ENCODE measurements around the gene PLD1. TPM values are rescaled to one million over a fixed set of nuclear protein-coding genes. Genes with fewer than 3 reads are reported as not detected.
A peak's percentile ranks its signal among the peaks of the same experiment; 100 is the strongest.

PLD1 gene
- total RNA-seq, 2 donors from 2014 or later: 51.3 to 95.2 TPM

- DNase-seq (ENCODE audit: low spot score) (no peak), ATAC-seq (ENCODE audit: insufficient number of reproducible peaks, low FRiP score, low read depth) (no peak)
- H3K27ac ChIP-seq: no peak overlapping the region
- H3K36me3 ChIP-seq: no peaks in the 10 kb centered on the region
- H3K9me3 ChIP-seq: no peaks in the 10 kb centered on the region
- H3K27me3 ChIP-seq (replicated peaks; ENCODE audit: insufficient read depth): no peaks in the 10 kb centered on the region
- H3K4me3 ChIP-seq: no peak overlapping the region
- no peak for TF ChIP-seq CTCF (IDR thresholded peaks at IDR 0.05)
- H3K4me1 ChIP-seq (ENCODE audit: control insufficient read depth in 1 of 2, low read depth in 2 of 2): peaks cover 9 to 15% of the 10 kb centered on the region in 2 donors
Observed at GRCh38 chr3:171845481-171846284, 35.4 kb upstream of the PLD1 start.

GRCh38 chr3:171844873-171845272, 34.6 kb upstream of the PLD1 start:
- Histone ChIP-seq H3K4me3 (no peak overlapping the region), H3K9me3 (no peaks in the 10 kb centered on the region), H3K27ac (no peak overlapping the region), H3K36me3 (no peaks in the 10 kb centered on the region), H3K4me1 (ENCODE audit: control insufficient read depth in 1 of 2, low read depth in 2 of 2) (peaks cover under 1 to 7% of the 10 kb centered on the region in 2 donors), H3K27me3 (replicated peaks; ENCODE audit: insufficient read depth) (no peaks in the 10 kb centered on the region)
- TF ChIP-seq CTCF (IDR thresholded peaks at IDR 0.05): no peak
- ATAC-seq (ENCODE audit: insufficient number of reproducible peaks, low FRiP score, low read depth) (no peak), DNase-seq (ENCODE audit: low spot score) (no peak)

GRCh38 chr3:171842864-171843518, 32.7 kb upstream of the PLD1 start, which contains the start of gene TMEM212:
TMEM212 (plus strand) TSS chr3:171843349; CDS start chr3:171843384, 35 bp downstream.
- peaks cover 0 to 8% of the 10 kb centered on the region in 2 donors for H3K4me1 ChIP-seq (ENCODE audit: control insufficient read depth in 1 of 2, low read depth in 2 of 2)
- H3K9me3 ChIP-seq: no peaks in the 10 kb centered on the region
- no peak for ATAC-seq (ENCODE audit: insufficient number of reproducible peaks, low FRiP score, low read depth)
- H3K4me3 ChIP-seq: no peak within 1 kb of the TSS
- H3K36me3 ChIP-seq: no peaks in the 10 kb centered on the region
- no peak for TF ChIP-seq CTCF (IDR thresholded peaks at IDR 0.05)
- no peaks in the 10 kb centered on the region for H3K27me3 ChIP-seq (replicated peaks; ENCODE audit: insufficient read depth)
- no peak for DNase-seq (ENCODE audit: low spot score)
- peak within 1 kb of the TSS; percentile 21 to 40 for H3K27ac ChIP-seq

GRCh38 chr3:171841620-171842000, 31.3 kb upstream of the PLD1 start:
- H3K4me1 ChIP-seq (ENCODE audit: control insufficient read depth in 1 of 2, low read depth in 2 of 2): peaks cover 0 to 17% of the 10 kb centered on the region in 2 donors
- no peak for TF ChIP-seq CTCF (IDR thresholded peaks at IDR 0.05)
- DNase-seq (ENCODE audit: low spot score) (no peak), ATAC-seq (ENCODE audit: insufficient number of reproducible peaks, low FRiP score, low read depth) (no peak)
- H3K9me3 ChIP-seq: no peaks in the 10 kb centered on the region
- no peak overlapping the region for H3K27ac ChIP-seq
- H3K27me3 ChIP-seq (replicated peaks; ENCODE audit: insufficient read depth): no peaks in the 10 kb centered on the region
- no peak overlapping the region for H3K4me3 ChIP-seq
- no peaks in the 10 kb centered on the region for H3K36me3 ChIP-seq

- no peak for DNase-seq (ENCODE audit: low spot score)
- H3K27ac ChIP-seq: no peak overlapping the region
- ATAC-seq (ENCODE audit: insufficient number of reproducible peaks, low FRiP score, low read depth): no peak
- H3K4me1 ChIP-seq (ENCODE audit: control insufficient read depth in 1 of 2, low read depth in 2 of 2): peaks cover 0 to 17% of the 10 kb centered on the region in 2 donors
- no peaks in the 10 kb centered on the region for H3K36me3 ChIP-seq
- no peak overlapping the region for H3K4me3 ChIP-seq
- H3K27me3 ChIP-seq (replicated peaks; ENCODE audit: insufficient read depth): no peaks in the 10 kb centered on the region
- no peaks in the 10 kb centered on the region for H3K9me3 ChIP-seq
- TF ChIP-seq CTCF (IDR thresholded peaks at IDR 0.05): no peak
Observed at GRCh38 chr3:171840811-171841619, 30.7 kb upstream of the PLD1 start.

Data from thoracic aorta (tissue), 2 donors.